Measurements from ENCODE around the gene C14orf119. TPM values are rescaled to one million over a fixed set of nuclear protein-coding genes. Genes with fewer than 3 reads are reported as not detected.

The C14orf119 gene
- total and polyA plus RNA-seq, 2 donors from 2014 or later = 42.8 to 56.6 TPM

GRCh38 chr14:23117371-23118020, 22.2 kb downstream of the C14orf119 start:
- no peaks in the 10 kb centered on the region for H3K9me3 ChIP-seq (ENCODE audit: control insufficient read depth in 2 of 3, insufficient read depth in 1 of 3, low read length in 3 of 3)
- no peak overlapping the region for H3K9ac ChIP-seq (ENCODE audit: low read length in 3 of 3)
- no peak overlapping the region for H3K4me3 ChIP-seq (ENCODE audit: low read length in 3 of 3)
- no peaks in the 10 kb centered on the region for H3K36me3 ChIP-seq (ENCODE audit: control insufficient read depth in 2 of 3, insufficient read depth in 3 of 3, low read length in 3 of 3)
- H3K27me3 ChIP-seq (ENCODE audit: control insufficient read depth, insufficient read depth, low read length) = no peaks in the 10 kb centered on the region
- no peak overlapping the region for H3K27ac ChIP-seq (ENCODE audit: low read depth in 2 of 2, low read length in 2 of 2)
- FAIRE-seq (no peak), DNase-seq (peak; percentile 45 to 72 (median 60))
- H3K4me1 ChIP-seq (ENCODE audit: control insufficient read depth in 2 of 3, insufficient read depth in 2 of 3, low read depth in 1 of 3, low read length in 3 of 3) = peaks cover 5 to 8% (median 5%) of the 10 kb centered on the region in 3 donors
- TF ChIP-seq CTCF (IDR thresholded peaks at IDR 0.05; ENCODE audit: borderline replicate concordance, extremely low read depth, insufficient read depth) = no peak
- intact Hi-C loops (cut with DNase I) = no loop called here

GRCh38 chr14:23118506-23119362, 23.4 kb downstream of the C14orf119 start, which contains the start of gene CEBPE:
Gene CEBPE (minus strand): TSS chr14:23119255. CDS start chr14:23119091, 164 bp downstream.
- peaks cover 5 to 8% (median 5%) of the 10 kb centered on the region in 3 donors for H3K4me1 ChIP-seq (ENCODE audit: control insufficient read depth in 2 of 3, insufficient read depth in 2 of 3, low read depth in 1 of 3, low read length in 3 of 3)
- H3K9ac ChIP-seq (ENCODE audit: low read length in 3 of 3) = no peak within 1 kb of the TSS
- no peak for FAIRE-seq
- no peak within 1 kb of the TSS for H3K27ac ChIP-seq (ENCODE audit: low read depth in 2 of 2, low read length in 2 of 2)
- no peak for TF ChIP-seq CTCF (IDR thresholded peaks at IDR 0.05; ENCODE audit: borderline replicate concordance, extremely low read depth, insufficient read depth)
- H3K27me3 ChIP-seq (ENCODE audit: control insufficient read depth, insufficient read depth, low read length) = no peaks in the 10 kb centered on the region
- no peak within 1 kb of the TSS for H3K4me3 ChIP-seq (ENCODE audit: low read length in 3 of 3)
- no peaks in the 10 kb centered on the region for H3K36me3 ChIP-seq (ENCODE audit: control insufficient read depth in 2 of 3, insufficient read depth in 3 of 3, low read length in 3 of 3)
- DNase-seq = peak in 2 of 5 donors; percentile 50 to 74
- H3K9me3 ChIP-seq (ENCODE audit: control insufficient read depth in 2 of 3, insufficient read depth in 1 of 3, low read length in 3 of 3) = no peaks in the 10 kb centered on the region
- intact Hi-C loops (cut with DNase I) = no loop called here

GRCh38 chr14:23119363-23120327, 24.3 kb downstream of the C14orf119 start:
- Histone ChIP-seq H3K36me3 (ENCODE audit: control insufficient read depth in 2 of 3, insufficient read depth in 3 of 3, low read length in 3 of 3) (no peaks in the 10 kb centered on the region), H3K9me3 (ENCODE audit: control insufficient read depth in 2 of 3, insufficient read depth in 1 of 3, low read length in 3 of 3) (no peaks in the 10 kb centered on the region), H3K27ac (ENCODE audit: low read depth in 2 of 2, low read length in 2 of 2) (no peak overlapping the region), H3K4me3 (ENCODE audit: low read length in 3 of 3) (no peak overlapping the region), H3K27me3 (ENCODE audit: control insufficient read depth, insufficient read depth, low read length) (no peaks in the 10 kb centered on the region), H3K9ac (ENCODE audit: low read length in 3 of 3) (no peak overlapping the region), H3K4me1 (ENCODE audit: control insufficient read depth in 2 of 3, insufficient read depth in 2 of 3, low read depth in 1 of 3, low read length in 3 of 3) (peaks cover 5 to 8% (median 5%) of the 10 kb centered on the region in 3 donors)
- intact Hi-C loops (cut with DNase I) = loop anchor here (5.0 kb wide), 1 partner anchor 68 kb away; no protein-coding TSS in a partner anchor
- DNase-seq (peak in 2 of 5 donors; percentile 30 to 55), FAIRE-seq (no peak)
- TF ChIP-seq CTCF (IDR thresholded peaks at IDR 0.05; ENCODE audit: borderline replicate concordance, extremely low read depth, insufficient read depth) = no peak

Data from kidney (tissue), 14 donors.